Activated CD4-positive, alpha-beta T cell treated with anti-CD3 and anti-CD28 coated beads, Interleukin-2, amount 50 U/mL, for 24 hours (primary cell): ENCODE results near the gene SYT14.
"Not testable (repeated sequence)": the region's sequence is repeated elsewhere in the genome, so short reads cannot be mapped to it uniquely, and the experiment has no call there.

Source experiments
- DNase-seq, 2 donors: peaks; one replicate each; pipeline ENCODE4 v3.0.0-alpha.2; 2020; ENCODE audit warnings: low read depth in 1 of 2, low spot score in 1 of 2

Gene SYT14

DNA sequence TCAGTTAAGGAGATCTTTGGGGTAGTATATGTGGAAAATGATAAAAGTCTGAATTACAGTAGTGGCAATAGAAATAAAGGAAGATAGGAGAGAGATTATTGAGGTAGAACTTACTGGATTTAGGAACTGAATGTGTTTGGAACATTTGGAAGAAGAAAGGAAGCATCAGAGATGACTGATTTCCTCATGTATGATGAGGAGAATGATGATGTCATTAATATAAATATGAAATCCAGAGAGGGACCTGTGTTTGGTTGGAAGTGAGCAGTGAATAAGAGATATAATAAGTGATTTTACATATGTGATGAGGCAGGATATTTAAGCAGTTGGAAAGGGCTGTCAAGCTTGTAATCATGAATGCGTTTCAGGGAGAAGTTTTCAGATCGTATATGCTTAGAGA, 86.3 kb downstream of the SYT14 start:
- DNase-seq: no peak

DNA sequence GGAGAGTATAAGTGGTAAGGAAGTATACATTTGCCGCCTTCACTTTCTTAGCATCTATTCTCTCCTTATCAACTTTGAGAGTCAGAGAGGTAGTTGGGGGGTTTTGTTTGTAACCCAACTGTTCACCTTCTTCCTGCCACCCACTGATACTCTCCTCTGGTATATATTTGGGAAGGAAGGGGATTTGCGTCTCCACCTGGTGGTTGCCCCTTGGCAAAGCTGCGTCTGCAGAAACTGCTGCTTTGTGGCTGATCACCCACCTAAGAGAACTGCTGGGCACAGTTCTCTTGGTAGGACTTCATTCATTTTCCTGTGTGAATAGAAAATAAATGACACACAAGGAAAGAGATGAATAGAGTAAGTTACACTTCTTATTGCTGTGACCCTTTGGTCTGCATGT, 87.0 kb downstream of the SYT14 start:
- no peak for DNase-seq

GRCh38 chr1:210025870-210026269, 87.9 kb downstream of the SYT14 start:
- DNase-seq: no peak

- DNase-seq: no peak
These were observed 90.0 kb downstream of the SYT14 start for GRCh38 chr1:210027994-210028393.

- no peak for DNase-seq
These were observed 93.5 kb downstream of the SYT14 start for GRCh38 chr1:210031473-210031872.

- no peak for DNase-seq
These were observed 105.0 kb downstream of the SYT14 start for GRCh38 chr1:210043058-210043457.

GRCh38 chr1:210049616-210050015, 111.6 kb downstream of the SYT14 start:
- no peak for DNase-seq

GRCh38 chr1:210050491-210050890, 112.5 kb downstream of the SYT14 start:
- DNase-seq: not testable (repeated sequence)

GRCh38 chr1:210053126-210053525, 115.1 kb downstream of the SYT14 start:
- DNase-seq: no peak

- DNase-seq: no peak
These were observed 119.6 kb downstream of the SYT14 start for GRCh38 chr1:210057593-210057992.

- DNase-seq: no peak
These were observed 124.0 kb downstream of the SYT14 start for GRCh38 chr1:210061992-210062391.

DNA sequence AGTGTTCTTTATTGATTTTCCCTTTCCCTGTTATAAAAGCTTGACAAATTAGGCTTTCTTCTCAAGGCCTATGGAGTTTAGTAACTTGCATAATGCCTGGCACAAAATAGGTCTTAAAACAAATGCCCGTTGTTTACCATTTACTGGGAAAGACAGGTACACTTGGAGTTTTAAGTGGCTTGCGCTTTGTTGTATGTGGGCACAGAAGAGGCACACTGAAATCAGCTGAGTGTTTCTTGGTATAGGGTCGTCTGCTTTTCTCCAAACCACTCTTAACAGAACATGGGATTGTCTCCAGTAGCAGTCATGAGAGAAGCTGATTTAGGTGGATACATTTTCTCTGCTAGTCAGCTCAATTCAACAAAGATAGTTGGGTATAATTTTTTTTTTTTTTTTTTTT, 132.5 kb downstream of the SYT14 start:
- DNase-seq: no peak

DNA sequence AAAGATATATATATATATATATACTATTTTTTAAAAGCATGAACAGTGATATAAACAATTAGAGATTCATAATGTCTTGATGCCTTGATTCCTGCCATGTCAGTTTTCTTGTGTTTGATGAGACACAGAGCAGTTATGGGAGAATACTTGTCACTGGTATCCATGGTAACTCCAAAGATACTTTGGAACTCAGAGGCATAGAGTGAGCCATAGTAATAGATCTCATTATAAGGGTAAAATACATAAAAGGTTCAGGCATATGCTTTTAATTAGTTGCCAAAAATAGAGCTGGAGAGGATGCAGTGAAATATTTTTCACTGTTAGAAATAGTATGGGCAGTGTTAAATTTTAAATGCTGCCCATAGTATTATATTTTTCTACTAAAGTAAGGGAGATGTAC, 134.1 kb downstream of the SYT14 start:
- no peak for DNase-seq

DNA sequence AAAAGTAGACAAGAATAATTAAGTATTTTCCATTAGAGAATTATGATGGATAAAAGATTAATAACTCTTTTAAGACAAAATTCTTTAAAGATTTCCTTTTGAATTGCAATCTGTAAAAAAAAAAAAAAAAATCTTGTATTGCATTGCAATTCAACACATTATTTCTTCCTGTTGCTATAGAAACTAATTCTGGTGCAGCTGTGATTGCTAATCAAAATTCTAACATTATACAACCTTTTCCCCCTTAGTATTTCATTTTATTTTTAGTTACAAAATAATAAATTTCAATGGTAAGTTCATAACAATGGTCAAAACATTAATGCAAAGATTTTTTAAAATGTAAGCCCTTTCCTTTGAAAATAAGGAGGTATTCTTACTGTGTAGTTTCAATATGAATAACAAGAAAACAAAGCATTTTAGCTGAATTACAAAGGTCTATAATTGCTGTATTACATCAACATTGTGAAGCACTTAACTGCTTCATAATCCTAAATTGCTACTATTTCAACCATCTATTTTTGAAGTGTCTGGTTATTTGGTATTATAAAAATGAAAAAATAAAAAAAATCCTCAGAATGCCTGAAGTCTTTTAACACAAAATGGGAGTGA, 135.0 kb downstream of the SYT14 start:
- no peak for DNase-seq

DNA sequence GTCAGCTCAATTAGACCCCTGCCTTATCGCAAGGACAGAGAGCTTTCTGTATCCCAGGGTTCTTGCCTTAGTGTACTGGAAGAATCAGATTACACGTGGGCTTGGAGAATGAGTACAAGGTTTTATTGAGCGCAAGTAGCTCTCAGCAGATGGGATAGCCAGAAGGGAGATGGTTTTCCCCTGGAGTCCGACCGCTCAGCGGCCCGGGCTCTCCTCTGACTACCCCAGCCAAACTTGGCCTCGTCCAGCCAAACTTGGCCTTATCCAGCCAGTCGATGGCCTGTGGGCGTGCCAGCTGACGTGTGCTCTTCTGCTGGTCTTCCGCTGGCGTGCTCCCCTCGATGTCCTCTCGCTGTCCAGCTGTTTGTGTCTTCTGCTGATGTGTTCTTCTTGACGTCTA, 136.9 kb downstream of the SYT14 start:
- DNase-seq: no peak

GRCh38 chr1:210076620-210077019, 138.6 kb downstream of the SYT14 start:
- DNase-seq: no peak

DNA sequence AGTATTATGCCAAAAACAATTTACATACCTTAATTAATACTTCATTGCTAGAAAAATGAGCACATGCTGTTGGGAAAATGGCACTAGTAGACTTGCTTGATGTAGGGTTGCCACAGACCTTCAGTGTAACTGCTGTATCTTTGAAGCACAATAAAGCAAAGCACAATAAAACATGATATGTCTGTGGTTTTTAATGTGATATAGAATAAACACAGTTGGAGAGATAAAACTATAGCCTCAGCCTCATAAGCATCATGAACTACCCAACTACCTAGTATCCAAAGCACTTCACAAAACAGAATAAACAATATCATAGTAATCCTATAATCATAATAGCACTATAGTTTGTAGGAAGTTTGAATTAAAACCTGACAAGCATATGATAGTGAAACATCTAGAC, 143.5 kb downstream of the SYT14 start:
- DNase-seq: no peak

DNA sequence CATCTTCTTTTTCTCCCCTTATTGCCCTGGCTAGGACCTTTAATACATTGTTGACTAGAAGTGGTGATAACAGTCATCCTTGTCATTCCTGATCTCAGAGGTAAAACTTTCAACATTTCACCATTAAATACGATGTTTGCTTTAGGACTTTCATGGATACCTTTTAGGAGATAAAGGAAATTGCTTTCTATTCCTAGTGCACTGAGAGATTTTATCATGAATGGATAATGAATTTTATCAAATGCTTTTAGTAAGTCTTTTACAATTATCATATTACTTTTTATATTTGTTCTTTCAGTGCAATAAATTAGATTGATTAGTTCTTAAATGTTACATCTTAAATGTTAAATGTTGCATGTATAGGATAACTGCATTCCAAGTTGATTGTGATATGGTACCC, 147.3 kb downstream of the SYT14 start:
- no peak for DNase-seq

GRCh38 chr1:210087058-210087457, 149.0 kb downstream of the SYT14 start:
- no peak for DNase-seq

DNA sequence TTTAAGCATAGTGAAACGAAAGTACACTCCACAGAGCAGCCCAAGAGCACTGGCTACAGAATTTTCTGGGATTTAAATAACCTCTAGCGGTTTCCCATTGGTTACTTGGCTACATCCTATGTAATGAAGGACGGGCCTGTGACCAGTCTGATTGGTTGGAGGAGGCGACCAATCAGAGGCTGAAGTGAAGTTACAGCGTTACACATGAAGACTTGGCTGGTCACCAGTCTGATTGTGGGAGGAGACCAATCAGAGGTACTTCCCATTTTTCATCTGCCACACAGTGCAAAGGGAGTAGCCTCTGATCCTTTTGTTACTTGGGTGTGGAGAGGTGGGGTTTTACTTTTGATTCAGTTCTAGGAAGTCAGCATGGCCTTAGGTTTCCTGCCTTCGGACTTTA, 151.8 kb downstream of the SYT14 start:
- no peak for DNase-seq

- DNase-seq: no peak
These were observed 154.3 kb downstream of the SYT14 start for GRCh38 chr1:210092366-210092765.

GRCh38 chr1:210093461-210093860, 155.4 kb downstream of the SYT14 start:
- DNase-seq: no peak

DNA sequence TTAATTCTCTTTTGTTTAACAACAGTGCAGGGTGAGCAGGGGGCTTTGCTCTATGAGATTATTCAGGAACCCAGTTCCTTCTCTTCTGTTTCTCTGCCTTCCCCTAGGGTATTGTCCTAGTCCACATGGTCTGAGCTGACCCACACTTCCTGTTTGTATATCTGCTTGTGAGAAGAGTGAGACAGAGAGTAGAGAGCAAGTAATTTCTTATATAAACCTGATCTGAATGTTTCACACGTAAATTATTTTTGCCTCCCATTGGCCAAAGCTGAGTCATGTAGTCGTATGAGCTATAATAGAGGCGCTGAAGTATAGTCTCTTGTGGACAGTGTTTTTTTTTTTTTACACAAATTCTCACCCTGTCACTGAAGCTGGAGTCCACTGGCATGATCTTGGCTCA, 160.3 kb downstream of the SYT14 start:
- no peak for DNase-seq

GRCh38 chr1:210099921-210100320, 161.9 kb downstream of the SYT14 start:
- no peak for DNase-seq
